Ascending aorta (tissue), 2 donors: ENCODE measurements around the gene TMEM205. TPM values are rescaled to one million over a fixed set of nuclear protein-coding genes. Genes with fewer than 3 reads are reported as not detected.
"Not testable (repeated sequence)": the region's sequence is repeated elsewhere in the genome, so short reads cannot be mapped to it uniquely, and the experiment has no call there.

Experiments used
- DNase-seq, 2 donors: peaks; one replicate each; pipeline ENCODE4 v3.0.0-alpha.2; 2019; ENCODE audit warnings: low spot score in 2 of 2
- H3K27ac ChIP-seq, 2 donors: fragments of 200-600 bp; sonication (generic); one replicate each; pipeline ENCODE4 v1.5.1; 2016 to 2017; ENCODE audit warnings: mild to moderate bottlenecking in 1 of 2
- H3K27me3 ChIP-seq: fragments of 200-600 bp; sonication (generic); one replicate; pipeline ENCODE4 v1.5.1; 2017
- H3K36me3 ChIP-seq, 2 donors: fragments of 200-600 bp; sonication (generic); one replicate each; pipeline ENCODE4 v1.5.1; 2016
- H3K4me1 ChIP-seq, 2 donors: fragments of 200-600 bp; sonication (generic); one replicate each; pipeline ENCODE4 v1.5.1; 2016 to 2017; ENCODE audit warnings: mild to moderate bottlenecking in 1 of 2
- H3K4me3 ChIP-seq, 2 donors: fragments of 200-600 bp; sonication (generic); one replicate each; pipeline ENCODE4 v1.5.1; 2016 to 2017; ENCODE audit warnings: mild to moderate bottlenecking in 1 of 2
- H3K9me3 ChIP-seq, 2 donors: fragments of 200-600 bp; sonication (generic); one replicate each; pipeline ENCODE4 v1.5.1; 2016
- CTCF ChIP-seq, 3 experiments: fragments of 200-600 bp in 2 of 3; fragments of 450-650 bp in 1 of 3; sonication (generic) in 2 of 3; IDR thresholded peaks; one replicate each; pipeline ENCODE4 v1.5.1; 2016 to 2019; ENCODE audit warnings: antibody characterized with exemption in 3 of 3, mild to moderate bottlenecking in 1 of 3, moderate library complexity in 1 of 3
- intact Hi-C: fragments of 100-400 bp; cut with DNase I; formaldehyde crosslinking; loops from one replicate; pipeline ENCODE4 v1.15.1; 2023
- total RNA-seq: library from RNA; depleted of rRNA; stranded (reverse); fragments of >200 nt; gene quantifications from one replicate; pipeline ENCODE4 v1.1.0, GENCODE V29; 2016

The TMEM205 gene
- total RNA-seq, 1 donor from 2014 or later, result 225 TPM

GRCh38 chr19:11323601-11324078 lies 22.4 kb downstream of the TMEM205 start:
- DNase-seq, result no peak
- intact Hi-C loops, result loop anchor here (2.0 kb wide), 1 partner anchor 27 kb away; the partner anchor contains the start of gene TSPAN16
- no peak for TF ChIP-seq CTCF (IDR thresholded peaks at IDR 0.05)
- Histone ChIP-seq H3K27me3 (no peaks in the 10 kb centered on the region), H3K9me3 (no peaks in the 10 kb centered on the region), H3K4me1 (peaks cover 8 to 13% of the 10 kb centered on the region in 2 donors), H3K27ac (peak overlapping the region; percentile 76 to 77), H3K36me3 (peaks cover 25 to 38% of the 10 kb centered on the region in 2 donors), H3K4me3 (no peak overlapping the region)

- intact Hi-C loops, result loop anchor here (2.0 kb wide), 1 partner anchor 26 kb away; the partner anchor contains the start of gene TSPAN16
- Histone ChIP-seq H3K4me1 (peaks cover 8 to 13% of the 10 kb centered on the region in 2 donors), H3K9me3 (no peaks in the 10 kb centered on the region), H3K4me3 (no peak overlapping the region), H3K27me3 (no peaks in the 10 kb centered on the region), H3K36me3 (peaks cover 14 to 27% of the 10 kb centered on the region in 2 donors), H3K27ac (no peak overlapping the region)
- no peak for TF ChIP-seq CTCF (IDR thresholded peaks at IDR 0.05)
- DNase-seq, result no peak
Observed at GRCh38 chr19:11322269-11323024, 23.6 kb downstream of the TMEM205 start.

GRCh38 chr19:11321191-11322126 lies 24.6 kb downstream of the TMEM205 start:
- H3K4me1 ChIP-seq, result peaks cover 8 to 13% of the 10 kb centered on the region in 2 donors
- H3K36me3 ChIP-seq, result peaks cover 4 to 17% of the 10 kb centered on the region in 2 donors
- H3K27me3 ChIP-seq, result no peaks in the 10 kb centered on the region
- H3K27ac ChIP-seq, result no peak overlapping the region
- no peak for TF ChIP-seq CTCF (IDR thresholded peaks at IDR 0.05)
- H3K4me3 ChIP-seq, result no peak overlapping the region
- DNase-seq, result no peak
- H3K9me3 ChIP-seq, result no peaks in the 10 kb centered on the region
- intact Hi-C loops, result loop anchor here (2.0 kb wide), 1 partner anchor 25 kb away; the partner anchor contains the start of gene TSPAN16

- H3K27me3 ChIP-seq, DNase-seq, intact Hi-C loops, H3K4me3 ChIP-seq, H3K9me3 ChIP-seq, H3K36me3 ChIP-seq, H3K27ac ChIP-seq: not testable (repeated sequence)
- peaks cover 8 to 13% of the 10 kb centered on the region in 2 donors for H3K4me1 ChIP-seq
Observed at GRCh38 chr19:11320278-11320995, 25.6 kb downstream of the TMEM205 start.

- Histone ChIP-seq H3K9me3 (no peaks in the 10 kb centered on the region), H3K27me3 (no peaks in the 10 kb centered on the region), H3K27ac (no peak overlapping the region), H3K36me3 (no peaks in the 10 kb centered on the region), H3K4me1 (no peaks in the 10 kb centered on the region), H3K4me3 (no peak overlapping the region)
- no peak for DNase-seq
- intact Hi-C loops, result no loop called here
- no peak for TF ChIP-seq CTCF (IDR thresholded peaks at IDR 0.05)
Observed at GRCh38 chr19:11306337-11306736, 39.7 kb downstream of the TMEM205 start.
